Glomerular visceral epithelial cell (primary cell): Measurements from ENCODE around the gene LYRM1.

ENCODE experiments used
- DNase-seq: peaks from one replicate; pipeline ENCODE4 v3.0.0-alpha.2; 2016; ENCODE audit errors: extremely low spot score

Gene LYRM1

GRCh38 chr16:20871941-20872815 lies 28.4 kb upstream of the LYRM1 start:
- no peak for DNase-seq

DNA sequence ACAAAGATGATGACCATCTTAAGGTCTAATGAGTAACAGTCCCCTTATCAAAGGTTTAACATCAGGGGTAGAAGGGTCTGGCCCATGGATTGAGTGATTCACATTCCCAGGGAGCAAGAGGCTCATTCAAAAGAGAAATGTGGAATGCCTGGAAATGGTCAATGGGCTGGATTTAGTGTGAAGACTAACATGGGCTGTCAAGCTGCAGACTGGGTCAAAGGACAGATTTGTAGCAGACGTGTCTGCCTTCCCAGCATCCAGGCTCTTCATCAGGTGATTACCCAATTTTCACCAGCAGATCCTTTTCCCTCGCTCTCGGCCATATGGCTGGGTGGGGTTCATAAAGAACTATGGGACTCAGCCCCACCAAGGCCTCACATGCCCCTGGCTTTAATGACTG lies 27.2 kb upstream of the LYRM1 start:
- no peak for DNase-seq

DNA sequence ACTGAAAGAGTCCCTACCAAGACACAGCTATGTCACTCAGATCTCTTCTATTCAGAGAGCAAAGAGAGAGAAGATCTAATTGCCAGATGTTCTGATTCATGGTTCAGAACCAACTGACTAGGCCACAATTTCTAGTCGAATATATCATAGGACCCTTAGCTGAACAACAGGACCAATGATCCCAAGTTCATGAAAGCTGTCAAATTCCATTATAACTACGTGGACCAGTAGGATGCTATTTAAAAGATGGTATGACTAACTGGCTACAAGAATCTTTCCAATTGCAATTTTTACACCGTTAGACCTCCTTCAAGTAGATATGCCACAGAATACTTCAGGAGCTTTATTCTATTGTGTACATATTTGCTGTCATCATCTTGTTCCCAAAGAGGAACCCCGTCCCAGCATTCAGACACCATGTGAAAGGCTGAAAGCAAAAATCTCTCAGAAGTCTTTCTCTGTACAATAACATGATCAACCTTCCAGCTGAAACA lies 26.4 kb upstream of the LYRM1 start:
- no peak for DNase-seq

DNA sequence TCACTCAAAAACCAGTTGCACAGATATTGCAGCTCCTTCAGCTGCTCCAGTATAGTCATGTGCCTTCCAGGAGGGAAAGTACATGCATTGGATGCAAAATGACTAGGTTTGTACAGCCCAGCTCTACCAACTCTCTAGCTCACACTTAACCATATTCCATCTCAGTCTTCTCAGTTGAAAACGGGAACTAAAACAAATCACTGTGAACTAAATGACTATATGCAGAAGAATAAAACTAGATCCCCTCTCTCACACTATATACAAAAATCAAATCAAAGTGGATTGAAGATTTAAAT lies 25.3 kb upstream of the LYRM1 start:
- DNase-seq, result no peak

DNA sequence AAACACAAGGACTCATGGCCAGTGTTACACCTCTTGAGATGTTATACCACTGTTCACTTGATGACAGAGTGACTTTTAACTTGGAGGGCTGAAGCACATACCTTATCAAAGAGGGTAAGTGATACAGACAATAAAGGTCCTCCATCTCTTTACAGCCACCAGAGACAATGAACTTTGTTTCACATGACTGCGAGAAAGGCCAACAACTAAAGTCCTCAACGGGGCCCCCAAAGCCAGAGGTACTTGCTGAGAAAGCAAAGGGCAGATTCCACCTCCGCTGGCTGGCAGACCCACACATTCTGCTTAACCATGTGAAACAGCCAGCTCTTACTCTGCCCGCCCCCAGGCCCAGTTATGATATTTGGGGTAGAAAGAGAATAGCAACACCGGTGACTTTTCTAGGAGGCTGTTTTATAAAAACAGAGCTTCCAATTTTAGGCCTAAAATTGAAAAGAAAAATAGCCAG lies 21.9 kb upstream of the LYRM1 start:
- peak; percentile 47 for DNase-seq

DNA sequence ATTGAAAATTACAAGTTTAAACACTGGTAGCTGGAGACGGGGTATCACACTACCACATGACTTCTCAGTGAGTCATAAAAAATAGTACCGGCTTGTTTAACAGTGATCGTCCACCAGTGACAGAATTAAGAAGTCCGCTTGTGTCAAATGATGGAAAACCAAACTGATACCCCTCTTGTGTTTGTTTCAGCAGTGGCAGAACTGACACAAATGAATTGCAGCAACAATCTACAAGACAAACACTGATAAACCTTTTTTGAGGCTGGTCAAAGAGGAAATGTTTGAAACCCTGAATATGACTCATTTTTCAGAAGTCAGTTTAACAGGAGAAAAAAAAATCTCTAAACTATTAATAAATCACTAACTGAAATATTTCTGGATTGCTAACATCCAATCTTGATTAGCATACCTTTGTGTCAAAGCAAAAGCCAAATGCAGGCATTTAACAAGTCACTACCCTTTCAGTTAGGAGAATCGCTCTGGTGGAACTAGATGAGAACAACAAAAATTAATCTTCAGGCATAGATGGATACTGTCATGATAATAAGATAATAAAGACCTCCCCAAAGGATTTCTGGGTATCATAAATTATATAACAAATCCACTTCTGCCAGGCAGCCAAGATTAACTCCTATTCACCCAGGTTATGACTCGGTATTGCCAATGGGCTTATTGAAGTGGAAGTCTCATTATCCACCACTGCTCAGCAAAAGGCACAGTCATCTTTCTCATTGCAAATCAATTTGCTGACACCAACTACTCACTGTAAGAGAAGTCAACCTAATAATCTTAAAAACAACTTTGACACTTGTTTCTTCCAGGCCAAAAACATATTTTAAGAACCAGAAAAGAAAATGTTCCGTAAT lies 21.2 kb upstream of the LYRM1 start:
- DNase-seq, result peak; percentile 41

GRCh38 chr16:20880867-20881502 lies 19.6 kb upstream of the LYRM1 start:
- DNase-seq, result no peak

GRCh38 chr16:20881503-20881878 lies 19.1 kb upstream of the LYRM1 start:
- DNase-seq, result no peak

- DNase-seq, result no peak
Observed at GRCh38 chr16:20883554-20884239, 16.9 kb upstream of the LYRM1 start.

DNA sequence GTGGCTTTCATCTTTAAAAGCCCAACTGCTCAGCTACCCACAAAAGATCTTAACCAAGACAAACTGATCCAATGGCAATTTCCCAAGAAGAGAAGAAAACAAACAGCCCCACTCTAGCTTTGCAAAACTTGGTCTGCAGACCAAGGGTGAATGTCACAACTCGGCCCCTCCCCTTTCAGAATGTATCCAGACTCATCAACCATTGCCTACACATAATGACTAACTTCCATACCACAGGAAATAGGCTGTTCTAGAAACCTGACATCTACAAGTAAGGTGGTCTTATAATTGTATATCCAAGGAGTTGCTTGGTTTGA lies 16.4 kb upstream of the LYRM1 start:
- peak; percentile 8 for DNase-seq

- no peak for DNase-seq
Observed at GRCh38 chr16:20886320-20886719, 14.3 kb upstream of the LYRM1 start.

DNA sequence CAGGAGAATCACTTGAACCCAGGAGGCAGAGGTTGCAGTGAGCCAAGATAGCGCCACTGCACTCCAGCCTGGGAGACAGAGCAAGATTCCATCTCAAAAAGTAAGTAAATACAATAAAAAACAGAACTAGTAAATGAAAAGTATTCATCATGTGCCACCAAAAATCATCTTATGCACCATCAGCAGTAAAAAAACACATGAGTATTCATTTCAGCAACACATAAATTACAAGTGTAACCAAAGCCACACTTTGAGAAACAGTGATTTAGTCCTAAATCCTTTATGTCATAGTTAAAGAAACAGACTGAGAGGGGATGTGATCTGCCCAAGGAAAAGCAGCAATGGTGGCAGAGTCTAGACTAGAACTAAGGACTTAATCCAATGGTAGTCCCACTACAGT lies 13.4 kb upstream of the LYRM1 start:
- no peak for DNase-seq

GRCh38 chr16:20889625-20890275 lies 10.8 kb upstream of the LYRM1 start:
- DNase-seq, result no peak

DNA sequence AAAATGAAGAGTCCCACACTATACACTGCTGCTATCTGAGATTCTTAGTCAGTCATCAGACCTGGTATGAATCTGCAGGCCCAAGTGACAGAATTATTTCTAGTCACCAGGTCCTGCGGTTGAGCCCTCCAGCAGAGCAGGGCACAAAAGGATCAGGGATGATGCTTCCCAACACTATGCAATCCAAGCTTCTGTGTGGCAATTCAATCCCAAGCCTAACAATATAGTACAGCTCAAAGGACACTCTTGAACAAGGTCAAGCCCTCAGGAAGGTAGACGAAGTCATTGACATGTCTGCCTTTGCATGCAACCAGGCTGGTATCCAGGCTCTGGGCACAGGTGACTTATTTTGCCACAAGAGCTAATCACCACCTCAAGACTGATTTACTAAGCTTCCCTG lies 6.2 kb upstream of the LYRM1 start:
- no peak for DNase-seq

DNA sequence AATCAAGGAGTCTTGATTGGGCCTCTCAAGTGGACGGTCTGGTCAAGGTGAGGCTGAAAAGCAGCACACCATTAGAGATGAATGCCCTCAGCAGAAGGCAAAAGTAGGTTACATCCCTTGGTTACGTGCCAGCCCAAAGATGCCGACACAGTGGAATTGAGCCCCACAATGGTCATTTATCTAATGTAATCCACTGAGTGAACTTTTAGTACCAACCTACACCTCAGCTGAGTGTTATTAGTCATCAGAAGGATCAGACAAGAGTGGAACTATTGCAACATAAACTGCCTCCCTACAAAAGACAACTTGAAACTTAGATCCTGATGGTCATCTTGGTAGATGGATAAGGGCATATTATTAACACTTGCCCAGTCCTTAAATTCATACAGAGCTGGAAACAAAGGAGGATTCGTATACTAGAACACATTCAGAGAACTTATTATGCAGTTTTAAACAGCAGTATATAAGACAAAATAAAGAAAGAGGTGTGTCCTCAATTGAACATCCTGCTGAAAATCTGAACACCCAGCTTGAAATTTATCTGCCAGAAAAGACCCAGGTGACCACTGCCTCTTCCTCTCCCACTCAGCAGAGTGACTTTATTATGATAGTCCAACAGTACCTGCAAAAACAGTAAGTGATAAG lies 3.2 kb upstream of the LYRM1 start:
- peak; percentile 34 for DNase-seq

DNA sequence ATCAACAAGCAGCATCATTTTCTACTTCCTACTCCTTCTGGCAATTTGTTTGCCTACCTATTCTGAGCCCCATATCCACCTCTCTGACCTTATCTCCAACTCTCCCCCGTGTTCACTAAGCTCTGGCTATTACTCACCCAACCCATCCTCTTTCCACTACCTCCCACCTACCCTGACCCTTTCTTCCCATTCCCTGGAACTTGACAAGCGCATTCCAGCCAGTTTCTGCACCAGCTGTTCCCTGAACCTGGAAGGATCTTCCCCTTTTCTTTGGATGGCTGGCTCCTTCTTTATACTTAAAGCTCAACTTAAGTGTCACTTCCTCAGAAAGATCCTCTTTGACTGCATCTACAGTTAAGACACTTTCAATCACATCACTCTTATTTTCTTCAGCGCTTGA lies 2.6 kb upstream of the LYRM1 start:
- no peak for DNase-seq

DNA sequence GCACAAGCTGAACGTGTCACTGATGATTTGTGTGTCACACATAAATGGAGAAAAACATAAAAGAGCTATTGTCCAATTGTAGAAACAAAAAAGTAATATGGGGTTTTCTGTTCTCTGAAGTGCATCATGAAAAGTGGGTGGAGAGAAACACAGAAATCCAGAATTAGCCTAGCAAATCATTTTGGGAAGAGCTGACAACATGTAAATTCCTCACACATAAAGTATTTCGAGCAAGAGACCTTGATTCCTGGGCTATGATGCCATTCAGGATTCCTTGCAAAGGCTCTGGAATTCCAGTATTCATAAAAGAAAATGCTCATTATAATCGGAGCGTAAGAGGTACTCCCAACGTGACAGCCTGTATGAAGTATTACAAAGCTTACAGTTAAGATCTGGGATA lies 1.5 kb upstream of the LYRM1 start:
- DNase-seq, result peak; percentile 59

DNA sequence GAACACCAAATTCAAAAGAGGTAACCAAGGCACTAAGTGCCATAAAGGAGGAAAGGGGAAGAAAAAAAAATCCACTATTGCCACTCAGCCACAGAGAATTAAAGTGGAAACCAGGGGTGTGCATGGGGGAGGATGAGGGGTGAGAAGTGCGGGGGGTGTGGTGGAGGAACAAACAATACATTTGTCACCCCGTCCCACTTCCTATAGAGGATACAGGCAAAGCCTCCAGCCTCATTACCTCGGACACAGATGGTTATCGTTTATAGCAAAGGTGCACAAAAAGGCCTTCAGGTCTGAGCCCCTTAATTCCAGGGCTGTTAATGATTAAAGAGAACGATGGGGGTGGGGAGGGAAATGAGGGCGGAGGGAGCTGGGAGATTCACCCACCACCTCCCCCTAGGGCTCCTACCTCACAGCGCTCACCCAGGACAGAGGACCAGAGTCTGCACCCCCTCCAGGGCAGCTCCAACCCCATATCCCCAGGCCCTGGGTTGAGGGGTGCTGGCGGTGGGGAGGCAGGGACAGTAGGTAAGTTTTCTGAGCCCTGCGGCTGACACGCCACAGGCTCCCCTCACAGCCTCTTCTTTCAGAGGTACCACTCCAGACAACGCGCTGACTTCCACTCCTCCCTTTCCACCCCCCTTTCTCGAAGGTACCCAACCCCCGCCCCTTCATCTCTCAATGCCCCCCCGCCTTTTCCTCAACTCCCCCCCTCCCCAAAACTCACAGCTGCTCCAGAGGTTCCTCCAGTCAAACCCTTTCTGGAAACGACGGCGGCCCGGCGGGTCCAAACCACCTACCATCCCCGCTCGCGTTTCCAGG lies 883 bp upstream of the LYRM1 start:
- peak; percentile 37 for DNase-seq

GRCh38 chr16:20901068-20901435 lies 481 bp downstream of the LYRM1 start:
- DNase-seq, result no peak

- peak; percentile 40 for DNase-seq
Observed at GRCh38 chr16:20901436-20902112, 1.0 kb downstream of the LYRM1 start.
